ENCODE results near the gene CDCP2. TPM values are rescaled to one million over a fixed set of nuclear protein-coding genes. Genes with fewer than 3 reads are reported as not detected.

Gene CDCP2
- total and polyA plus RNA-seq, 2 of the 8 experiments (the other 6 are each of a cell fraction or from before 2014, with no cell fraction given) = not detected

DNA sequence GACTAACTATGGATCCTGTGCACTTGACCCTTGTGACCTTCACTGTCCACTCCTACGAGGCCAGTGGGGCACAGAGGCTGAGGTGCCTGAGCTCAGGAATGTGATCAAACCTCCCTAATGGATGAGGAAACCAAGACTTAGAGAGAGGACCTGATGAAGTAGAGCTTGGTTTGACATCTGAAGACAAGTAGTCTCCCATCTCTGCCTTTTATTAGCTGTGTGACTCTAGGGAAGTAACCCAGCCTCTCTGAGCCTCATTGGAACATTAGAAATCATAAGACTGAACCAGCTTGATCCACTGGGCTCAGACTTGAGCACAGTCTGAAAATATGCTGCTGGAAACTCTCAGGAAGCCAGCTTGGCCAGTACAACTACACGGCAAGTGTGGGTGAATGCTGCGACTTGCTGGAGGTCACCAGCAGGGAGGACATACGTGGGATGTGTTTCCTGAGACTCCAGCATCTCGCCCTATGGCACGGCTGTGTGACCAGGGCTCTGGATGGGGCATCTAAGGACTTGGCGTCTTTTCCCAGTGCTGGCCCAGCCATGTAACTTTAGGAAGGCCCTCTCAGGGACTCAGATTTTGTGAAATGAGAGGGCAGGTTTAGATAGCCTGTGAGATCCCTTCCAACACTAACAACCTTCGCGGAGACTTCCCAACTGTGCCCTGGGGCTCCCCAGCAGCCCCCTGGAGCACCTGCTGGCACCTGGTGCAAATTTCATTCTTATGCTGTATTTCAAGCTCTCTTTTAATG is 10.5 kb downstream of the CDCP2 start (continued):
- TF ChIP-seq, protein P1, sequence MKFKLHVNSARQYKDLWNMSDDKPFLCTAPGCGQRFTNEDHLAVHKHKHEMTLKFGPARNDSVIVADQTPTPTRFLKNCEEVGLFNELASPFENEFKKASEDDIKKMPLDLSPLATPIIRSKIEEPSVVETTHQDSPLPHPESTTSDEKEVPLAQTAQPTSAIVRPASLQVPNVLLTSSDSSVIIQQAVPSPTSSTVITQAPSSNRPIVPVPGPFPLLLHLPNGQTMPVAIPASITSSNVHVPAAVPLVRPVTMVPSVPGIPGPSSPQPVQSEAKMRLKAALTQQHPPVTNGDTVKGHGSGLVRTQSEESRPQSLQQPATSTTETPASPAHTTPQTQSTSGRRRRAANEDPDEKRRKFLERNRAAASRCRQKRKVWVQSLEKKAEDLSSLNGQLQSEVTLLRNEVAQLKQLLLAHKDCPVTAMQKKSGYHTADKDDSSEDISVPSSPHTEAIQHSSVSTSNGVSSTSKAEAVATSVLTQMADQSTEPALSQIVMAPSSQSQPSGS (IDR thresholded peaks at IDR 0.05; ENCODE audit: low read length) = no peak
- TF ChIP-seq MAFK (IDR thresholded peaks at IDR 0.05; ENCODE audit: low read depth, low read length) (no peak), HDAC6 (IDR thresholded peaks at IDR 0.05; ENCODE audit: low read depth, low read length) (no peak), SRF (IDR thresholded peaks at IDR 0.05; ENCODE audit: low read depth, low read length) (no peak), PHF8 (conservative IDR thresholded peaks at IDR 0.05; ENCODE audit: low read depth, low read length) (no peak)

Data from H1 (cell line).